CD1c-positive myeloid dendritic cell (primary cell): ENCODE results near the gene CARD10.
A peak's percentile ranks its signal among the peaks of the same experiment; 100 is the strongest.

Experiments
- DNase-seq: peaks from one replicate; pipeline ENCODE4 v3.0.0-alpha.2; 2016; ENCODE audit errors: extremely low spot score

Gene CARD10

GRCh38 chr22:37519268-37520195 is at the start of gene CARD10:
CARD10 (minus strand) TSS chr22:37519415; CDS start chr22:37519200, 215 bp downstream.
- DNase-seq: peak; percentile 48

- DNase-seq: no peak
These were observed 49.3 kb upstream of the CARD10 start for GRCh38 chr22:37568448-37569008.

- no peak for DNase-seq
These were observed 48.8 kb upstream of the CARD10 start for GRCh38 chr22:37568012-37568411.

GRCh38 chr22:37566903-37567798 is 47.9 kb upstream of the CARD10 start:
- peak; percentile 83 for DNase-seq

- DNase-seq: peak; percentile 90
These were observed 47.2 kb upstream of the CARD10 start for GRCh38 chr22:37566329-37566837.

- no peak for DNase-seq
These were observed 46.6 kb upstream of the CARD10 start for GRCh38 chr22:37565830-37566229.

- no peak for DNase-seq
These were observed 45.0 kb upstream of the CARD10 start for GRCh38 chr22:37564111-37564711.

GRCh38 chr22:37563153-37564081 is 44.2 kb upstream of the CARD10 start:
- no peak for DNase-seq

GRCh38 chr22:37562049-37562875 is 43.0 kb upstream of the CARD10 start:
- no peak for DNase-seq

GRCh38 chr22:37561212-37562048 is 42.2 kb upstream of the CARD10 start:
- DNase-seq: peak; percentile 77

GRCh38 chr22:37560608-37561211 is 41.5 kb upstream of the CARD10 start:
- no peak for DNase-seq

GRCh38 chr22:37559901-37560607 is 40.8 kb upstream of the CARD10 start, which contains the start of gene CDC42EP1:
CDC42EP1 (plus strand) TSS chr22:37560480; CDS start chr22:37566350, 5,870 bp downstream.
- no peak for DNase-seq

GRCh38 chr22:37559521-37559900 is 40.3 kb upstream of the CARD10 start:
- DNase-seq: no peak

GRCh38 chr22:37558815-37559214 is 39.6 kb upstream of the CARD10 start:
- DNase-seq: no peak

GRCh38 chr22:37557321-37558001 is 38.2 kb upstream of the CARD10 start:
- DNase-seq: no peak

- no peak for DNase-seq
These were observed 37.5 kb upstream of the CARD10 start for GRCh38 chr22:37556710-37557109.

GRCh38 chr22:37555029-37555428 is 35.8 kb upstream of the CARD10 start:
- DNase-seq: no peak
